Measurements from ENCODE around the gene EMB.
"Not testable (repeated sequence)": the region's sequence is repeated elsewhere in the genome, so short reads cannot be mapped to it uniquely, and the experiment has no call there.

EMB gene

DNA sequence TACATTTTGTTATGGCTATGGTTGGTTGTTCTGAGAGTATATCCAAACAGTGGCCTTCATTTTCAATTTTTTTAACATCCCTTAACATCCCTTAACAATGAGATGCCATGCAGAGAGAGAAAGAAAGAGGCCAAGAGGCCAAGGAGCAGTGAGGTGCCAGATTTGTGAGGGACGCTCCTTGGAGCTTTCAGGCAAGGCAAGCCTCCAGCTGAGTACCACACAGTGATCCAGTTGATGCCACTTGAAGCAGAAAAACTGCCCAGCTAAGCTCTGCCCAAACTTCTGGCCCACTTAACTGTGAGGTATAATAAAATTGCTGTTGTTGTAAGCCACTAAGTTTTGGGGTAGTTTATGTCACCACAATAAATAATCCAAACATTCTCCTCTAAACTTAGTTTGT lies 22.6 kb upstream of the EMB start:
- no peaks in the 10 kb centered on the region for H4K20me1 ChIP-seq (ENCODE audit: insufficient read depth, low read length, poor library complexity, severe bottlenecking)
- no peaks in the 10 kb centered on the region for H3K36me3 ChIP-seq (ENCODE audit: insufficient read depth, low read length)
- no peaks in the 10 kb centered on the region for H3K9me3 ChIP-seq (ENCODE audit: insufficient read depth, low read depth, low read length)
- H3K79me2 ChIP-seq (ENCODE audit: insufficient read depth, low read length), result no peaks in the 10 kb centered on the region
- H3K27me3 ChIP-seq (ENCODE audit: insufficient read depth, low read length, poor library complexity, severe bottlenecking), result no peaks in the 10 kb centered on the region
- no peaks in the 10 kb centered on the region for H3K9me2 ChIP-seq (replicated peaks; ENCODE audit: low read depth, low read length)
- H3K9ac ChIP-seq (ENCODE audit: low read depth, low read length, poor library complexity, severe bottlenecking), result no peak overlapping the region
- no peak overlapping the region for H3K4me2 ChIP-seq (ENCODE audit: low read depth, low read length, poor library complexity, severe bottlenecking)
- H3K4me1 ChIP-seq (ENCODE audit: insufficient read depth, low read length, poor library complexity, severe bottlenecking), result no peaks in the 10 kb centered on the region
- TF ChIP-seq, protein P1, sequence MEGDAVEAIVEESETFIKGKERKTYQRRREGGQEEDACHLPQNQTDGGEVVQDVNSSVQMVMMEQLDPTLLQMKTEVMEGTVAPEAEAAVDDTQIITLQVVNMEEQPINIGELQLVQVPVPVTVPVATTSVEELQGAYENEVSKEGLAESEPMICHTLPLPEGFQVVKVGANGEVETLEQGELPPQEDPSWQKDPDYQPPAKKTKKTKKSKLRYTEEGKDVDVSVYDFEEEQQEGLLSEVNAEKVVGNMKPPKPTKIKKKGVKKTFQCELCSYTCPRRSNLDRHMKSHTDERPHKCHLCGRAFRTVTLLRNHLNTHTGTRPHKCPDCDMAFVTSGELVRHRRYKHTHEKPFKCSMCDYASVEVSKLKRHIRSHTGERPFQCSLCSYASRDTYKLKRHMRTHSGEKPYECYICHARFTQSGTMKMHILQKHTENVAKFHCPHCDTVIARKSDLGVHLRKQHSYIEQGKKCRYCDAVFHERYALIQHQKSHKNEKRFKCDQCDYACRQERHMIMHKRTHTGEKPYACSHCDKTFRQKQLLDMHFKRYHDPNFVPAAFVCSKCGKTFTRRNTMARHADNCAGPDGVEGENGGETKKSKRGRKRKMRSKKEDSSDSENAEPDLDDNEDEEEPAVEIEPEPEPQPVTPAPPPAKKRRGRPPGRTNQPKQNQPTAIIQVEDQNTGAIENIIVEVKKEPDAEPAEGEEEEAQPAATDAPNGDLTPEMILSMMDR (conservative IDR thresholded peaks at IDR 0.05; ENCODE audit: low read length), result no peak
- no peak for TF ChIP-seq EZH2phosphoT487 (IDR thresholded peaks at IDR 0.05; ENCODE audit: borderline replicate concordance)
- H2AFZ ChIP-seq (ENCODE audit: low read length), result no peak overlapping the region
- no peak overlapping the region for H3K4me3 ChIP-seq (ENCODE audit: low read length, poor library complexity, severe bottlenecking)
- H3F3A ChIP-seq (ENCODE audit: low read depth), result no peaks in the 10 kb centered on the region

DNA sequence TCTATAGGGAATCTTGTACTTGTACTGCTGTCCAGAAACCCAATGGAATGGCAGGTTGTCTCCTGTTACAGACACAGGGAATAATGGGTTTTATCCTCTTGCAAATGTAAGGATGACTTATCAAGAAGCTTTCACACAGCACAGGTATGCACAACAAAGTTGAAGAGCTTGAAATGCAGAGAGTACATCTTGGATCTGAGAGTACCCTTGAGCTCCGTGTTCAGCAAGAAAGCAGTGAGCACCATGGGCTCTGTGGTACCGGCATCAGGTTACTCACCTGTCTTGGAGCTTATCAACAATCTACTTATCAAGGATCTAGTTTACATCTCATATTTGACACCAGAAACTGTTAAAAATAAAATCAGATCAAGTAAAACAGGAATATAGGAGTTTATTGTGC lies 22.0 kb upstream of the EMB start:
- no peaks in the 10 kb centered on the region for H3K36me3 ChIP-seq (ENCODE audit: insufficient read depth, low read length)
- TF ChIP-seq, protein P1 (conservative IDR thresholded peaks at IDR 0.05; ENCODE audit: low read length), result no peak
- TF ChIP-seq EZH2phosphoT487 (IDR thresholded peaks at IDR 0.05; ENCODE audit: borderline replicate concordance), result no peak
- no peak overlapping the region for H3K4me2 ChIP-seq (ENCODE audit: low read depth, low read length, poor library complexity, severe bottlenecking)

DNA sequence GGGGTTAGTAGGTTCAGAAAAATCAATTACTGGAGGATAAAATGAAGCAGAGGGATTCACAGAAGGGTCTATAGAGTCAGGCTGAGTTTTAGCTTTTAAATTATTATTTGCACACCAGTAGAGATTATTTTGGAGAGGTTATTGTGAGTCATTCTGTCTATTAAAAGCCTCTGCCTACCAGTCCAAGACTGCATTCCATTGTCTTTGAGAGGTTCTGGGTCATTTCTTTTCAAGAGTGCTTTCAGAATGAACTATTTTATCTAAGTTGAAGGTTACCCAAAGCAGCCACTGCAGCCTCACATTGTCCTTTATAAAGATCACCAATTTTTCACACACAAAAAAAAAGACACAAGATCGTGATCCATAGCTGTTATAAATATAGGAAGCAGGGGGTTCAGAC lies 21.5 kb upstream of the EMB start:
- not testable (repeated sequence) for H3K9me2 ChIP-seq (replicated peaks; ENCODE audit: low read depth, low read length); H3K27me3 ChIP-seq (ENCODE audit: insufficient read depth, low read length, poor library complexity, severe bottlenecking); H3F3A ChIP-seq (ENCODE audit: low read depth); H3K4me2 ChIP-seq (ENCODE audit: low read depth, low read length, poor library complexity, severe bottlenecking); H3K79me2 ChIP-seq (ENCODE audit: insufficient read depth, low read length); H3K9ac ChIP-seq (ENCODE audit: low read depth, low read length, poor library complexity, severe bottlenecking); H2AFZ ChIP-seq (ENCODE audit: low read length); H3K4me1 ChIP-seq (ENCODE audit: insufficient read depth, low read length, poor library complexity, severe bottlenecking); H3K4me3 ChIP-seq (ENCODE audit: low read length, poor library complexity, severe bottlenecking); H3K9me3 ChIP-seq (ENCODE audit: insufficient read depth, low read depth, low read length); H4K20me1 ChIP-seq (ENCODE audit: insufficient read depth, low read length, poor library complexity, severe bottlenecking); H3K36me3 ChIP-seq (ENCODE audit: insufficient read depth, low read length)

More for the DNA sequence above, 22.0 kb upstream of the EMB start:
- no peaks in the 10 kb centered on the region for H3K9me3 ChIP-seq (ENCODE audit: insufficient read depth, low read depth, low read length)
- no peak overlapping the region for H3K9ac ChIP-seq (ENCODE audit: low read depth, low read length, poor library complexity, severe bottlenecking)
- no peaks in the 10 kb centered on the region for H3K4me1 ChIP-seq (ENCODE audit: insufficient read depth, low read length, poor library complexity, severe bottlenecking)
- H2AFZ ChIP-seq (ENCODE audit: low read length), result no peak overlapping the region
- H3K9me2 ChIP-seq (replicated peaks; ENCODE audit: low read depth, low read length), result no peaks in the 10 kb centered on the region
- no peaks in the 10 kb centered on the region for H4K20me1 ChIP-seq (ENCODE audit: insufficient read depth, low read length, poor library complexity, severe bottlenecking)
- H3F3A ChIP-seq (ENCODE audit: low read depth), result no peaks in the 10 kb centered on the region
- H3K79me2 ChIP-seq (ENCODE audit: insufficient read depth, low read length), result no peaks in the 10 kb centered on the region
- no peaks in the 10 kb centered on the region for H3K27me3 ChIP-seq (ENCODE audit: insufficient read depth, low read length, poor library complexity, severe bottlenecking)
- no peak overlapping the region for H3K4me3 ChIP-seq (ENCODE audit: low read length, poor library complexity, severe bottlenecking)

DNA sequence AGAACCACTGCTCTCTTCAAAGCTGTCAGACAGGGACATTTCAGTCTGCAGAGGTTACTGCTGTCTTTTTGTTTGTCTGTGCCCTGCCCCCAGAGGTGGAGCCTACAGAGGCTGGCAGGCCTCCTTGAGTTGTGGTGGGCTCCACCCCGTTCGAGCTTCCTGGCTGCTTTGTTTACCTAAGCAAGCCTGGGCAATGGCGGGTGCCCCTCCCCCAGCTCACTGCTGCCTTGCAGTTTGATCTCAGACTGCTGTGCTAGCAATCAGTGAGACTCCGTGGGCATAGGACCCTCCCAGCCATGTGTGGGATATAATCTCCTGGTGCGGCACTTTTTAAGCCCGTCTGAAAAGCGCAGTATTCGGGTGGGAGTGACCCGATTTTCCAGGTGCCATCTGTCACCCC lies 17.3 kb upstream of the EMB start:
- not testable (repeated sequence) for H3K27me3 ChIP-seq (ENCODE audit: insufficient read depth, low read length, poor library complexity, severe bottlenecking); H3F3A ChIP-seq (ENCODE audit: low read depth); H3K9me2 ChIP-seq (replicated peaks; ENCODE audit: low read depth, low read length); H3K4me3 ChIP-seq (ENCODE audit: low read length, poor library complexity, severe bottlenecking); H2AFZ ChIP-seq (ENCODE audit: low read length); H3K4me2 ChIP-seq (ENCODE audit: low read depth, low read length, poor library complexity, severe bottlenecking); H3K79me2 ChIP-seq (ENCODE audit: insufficient read depth, low read length); H3K9me3 ChIP-seq (ENCODE audit: insufficient read depth, low read depth, low read length); H3K4me1 ChIP-seq (ENCODE audit: insufficient read depth, low read length, poor library complexity, severe bottlenecking); H3K9ac ChIP-seq (ENCODE audit: low read depth, low read length, poor library complexity, severe bottlenecking); H3K36me3 ChIP-seq (ENCODE audit: insufficient read depth, low read length); H4K20me1 ChIP-seq (ENCODE audit: insufficient read depth, low read length, poor library complexity, severe bottlenecking)

DNA sequence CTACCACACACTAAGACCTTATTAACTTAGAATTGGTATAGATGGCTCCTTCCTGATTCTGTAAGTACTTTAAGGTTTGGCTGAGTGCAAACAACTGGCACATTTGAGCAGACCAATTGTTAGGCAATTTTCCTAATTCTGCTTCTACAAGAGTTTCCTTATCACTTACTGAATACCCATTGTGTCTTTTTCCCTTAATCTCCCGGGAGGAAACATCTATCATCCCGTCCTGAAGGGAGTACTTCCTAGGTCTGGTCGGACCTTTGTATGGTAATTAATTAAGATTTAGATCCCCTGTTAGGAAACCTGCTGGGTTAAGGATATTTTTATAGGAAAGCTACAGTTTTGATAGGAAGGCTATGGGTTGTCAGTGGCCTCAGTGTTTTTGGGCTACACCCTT lies 8.2 kb upstream of the EMB start:
- not testable (repeated sequence) for H3F3A ChIP-seq (ENCODE audit: low read depth); H4K20me1 ChIP-seq (ENCODE audit: insufficient read depth, low read length, poor library complexity, severe bottlenecking); H3K27me3 ChIP-seq (ENCODE audit: insufficient read depth, low read length, poor library complexity, severe bottlenecking); H3K9ac ChIP-seq (ENCODE audit: low read depth, low read length, poor library complexity, severe bottlenecking); H3K36me3 ChIP-seq (ENCODE audit: insufficient read depth, low read length); H3K4me2 ChIP-seq (ENCODE audit: low read depth, low read length, poor library complexity, severe bottlenecking); H3K9me3 ChIP-seq (ENCODE audit: insufficient read depth, low read depth, low read length); H3K4me3 ChIP-seq (ENCODE audit: low read length, poor library complexity, severe bottlenecking); H2AFZ ChIP-seq (ENCODE audit: low read length); H3K9me2 ChIP-seq (replicated peaks; ENCODE audit: low read depth, low read length); H3K79me2 ChIP-seq (ENCODE audit: insufficient read depth, low read length)
- H3K4me1 ChIP-seq (ENCODE audit: insufficient read depth, low read length, poor library complexity, severe bottlenecking), result peaks cover 31% of the 10 kb centered on the region

All from Loucy (cell line).